SK-N-SH treated with all-trans-retinoic acid at 6 μM for 48 hours (cell line): Measurements from ENCODE around the gene PARD3B.

Experiments used
- BACH2 ChIP-seq: fragments of 250-450 bp; sonication (Bioruptor Pico); IDR thresholded peaks from 2 replicates; pipeline ENCODE4 v1.9.0; 2021; ENCODE audit warnings: mild to moderate bottlenecking, borderline replicate concordance
- GLIS3 ChIP-seq: fragments of 250-450 bp; sonication (Bioruptor Pico); IDR thresholded peaks from 2 replicates; pipeline ENCODE4 v1.5.0; 2020; ENCODE audit warnings: mild to moderate bottlenecking, moderate library complexity
- OSR1 ChIP-seq: fragments of 250-450 bp; sonication (Bioruptor Pico); IDR thresholded peaks from 2 replicates; pipeline ENCODE4 v1.8.0; 2022; ENCODE audit warnings: moderate library complexity, mild to moderate bottlenecking, inconsistent platforms
- TCF4 ChIP-seq: fragments of 250-450 bp; sonication (Bioruptor Pico); IDR thresholded peaks from 2 replicates; pipeline ENCODE4 v1.8.0; 2021; ENCODE audit warnings: mild to moderate bottlenecking, moderate library complexity, borderline replicate concordance
- ZFP3 ChIP-seq: fragments of 250-450 bp; sonication (Bioruptor Pico); IDR thresholded peaks from 2 replicates; pipeline ENCODE4 v1.5.0; 2020; ENCODE audit warnings: mild to moderate bottlenecking, moderate library complexity
- TF ChIP-seq, protein P1 (sequence below): fragments of 250-450 bp; sonication (Bioruptor Pico); IDR thresholded peaks from 2 replicates; pipeline ENCODE4 v1.8.0; 2020; ENCODE audit warnings: mild to moderate bottlenecking, moderate library complexity, borderline replicate concordance

GRCh38 chr2:204986641-204987040 lies 441.4 kb downstream of the PARD3B start:
- TF ChIP-seq, protein P1, sequence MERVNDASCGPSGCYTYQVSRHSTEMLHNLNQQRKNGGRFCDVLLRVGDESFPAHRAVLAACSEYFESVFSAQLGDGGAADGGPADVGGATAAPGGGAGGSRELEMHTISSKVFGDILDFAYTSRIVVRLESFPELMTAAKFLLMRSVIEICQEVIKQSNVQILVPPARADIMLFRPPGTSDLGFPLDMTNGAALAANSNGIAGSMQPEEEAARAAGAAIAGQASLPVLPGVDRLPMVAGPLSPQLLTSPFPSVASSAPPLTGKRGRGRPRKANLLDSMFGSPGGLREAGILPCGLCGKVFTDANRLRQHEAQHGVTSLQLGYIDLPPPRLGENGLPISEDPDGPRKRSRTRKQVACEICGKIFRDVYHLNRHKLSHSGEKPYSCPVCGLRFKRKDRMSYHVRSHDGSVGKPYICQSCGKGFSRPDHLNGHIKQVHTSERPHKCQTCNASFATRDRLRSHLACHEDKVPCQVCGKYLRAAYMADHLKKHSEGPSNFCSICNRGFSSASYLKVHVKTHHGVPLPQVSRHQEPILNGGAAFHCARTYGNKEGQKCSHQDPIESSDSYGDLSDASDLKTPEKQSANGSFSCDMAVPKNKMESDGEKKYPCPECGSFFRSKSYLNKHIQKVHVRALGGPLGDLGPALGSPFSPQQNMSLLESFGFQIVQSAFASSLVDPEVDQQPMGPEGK (CRISPR knock-in tag), result no peak
- TF ChIP-seq BACH2, result no peak
- TF ChIP-seq GLIS3 (CRISPR knock-in tag), result no peak
- TF ChIP-seq ZFP3, result no peak
- no peak for TF ChIP-seq OSR1 (CRISPR knock-in tag)
- no peak for TF ChIP-seq TCF4 (CRISPR knock-in tag)
